HG03457 (cell line): ENCODE data around the gene NOS3.

Source experiments
- ATAC-seq: cut with Tn5 transposase; IDR thresholded peaks from one replicate; pipeline ENCODE4 v1.9.1; 2021; ENCODE audit warnings: moderate number of reproducible peaks; ENCODE audit not compliant: unreplicated experiment

NOS3 gene

GRCh38 chr7:150990416-150991186 lies at the start of gene NOS3:
Gene NOS3 (plus strand): TSS chr7:150991017. CDS start chr7:150993804, 2,787 bp downstream.
- ATAC-seq, result no peak

GRCh38 chr7:150941351-150942000 lies 49.3 kb upstream of the NOS3 start:
- no peak for ATAC-seq

DNA sequence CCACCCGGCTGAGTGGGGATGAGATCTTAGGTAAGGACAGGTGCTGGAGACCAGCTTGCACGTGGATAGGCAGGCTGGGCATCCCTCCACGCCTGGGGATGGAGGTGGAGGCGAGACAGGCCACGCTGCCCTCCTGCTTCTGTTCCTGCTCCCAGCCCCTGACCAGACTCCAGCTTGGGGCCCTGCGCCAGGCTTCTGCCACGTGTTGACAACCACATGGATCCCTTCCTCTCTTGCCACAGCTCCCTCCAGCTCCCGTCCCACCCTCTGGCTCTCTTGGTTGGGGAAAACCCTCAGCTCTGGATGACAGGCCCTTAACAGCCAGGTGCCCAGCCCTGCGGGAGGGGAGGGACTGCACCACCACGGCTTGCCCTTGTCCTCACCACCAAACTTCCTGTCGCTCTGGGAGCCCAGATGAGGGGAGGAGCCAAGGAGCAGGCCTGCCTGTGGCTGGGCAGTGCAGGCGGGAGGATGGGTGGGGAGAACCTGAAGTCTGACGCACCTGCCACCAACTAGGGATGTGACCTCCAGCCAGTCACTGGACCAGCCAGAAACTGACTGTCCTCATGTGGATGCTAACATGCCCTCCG lies 48.7 kb upstream of the NOS3 start:
- peak; percentile 55 for ATAC-seq

GRCh38 chr7:150942591-150943452 lies 48.0 kb upstream of the NOS3 start:
- no peak for ATAC-seq

GRCh38 chr7:150943453-150943814 lies 47.4 kb upstream of the NOS3 start:
- ATAC-seq, result no peak

GRCh38 chr7:150944066-150945042 lies 46.5 kb upstream of the NOS3 start:
- ATAC-seq, result no peak

- no peak for ATAC-seq
These were observed 45.5 kb upstream of the NOS3 start for GRCh38 chr7:150945171-150945852.

GRCh38 chr7:150945853-150946420 lies 44.9 kb upstream of the NOS3 start:
- ATAC-seq, result no peak

DNA sequence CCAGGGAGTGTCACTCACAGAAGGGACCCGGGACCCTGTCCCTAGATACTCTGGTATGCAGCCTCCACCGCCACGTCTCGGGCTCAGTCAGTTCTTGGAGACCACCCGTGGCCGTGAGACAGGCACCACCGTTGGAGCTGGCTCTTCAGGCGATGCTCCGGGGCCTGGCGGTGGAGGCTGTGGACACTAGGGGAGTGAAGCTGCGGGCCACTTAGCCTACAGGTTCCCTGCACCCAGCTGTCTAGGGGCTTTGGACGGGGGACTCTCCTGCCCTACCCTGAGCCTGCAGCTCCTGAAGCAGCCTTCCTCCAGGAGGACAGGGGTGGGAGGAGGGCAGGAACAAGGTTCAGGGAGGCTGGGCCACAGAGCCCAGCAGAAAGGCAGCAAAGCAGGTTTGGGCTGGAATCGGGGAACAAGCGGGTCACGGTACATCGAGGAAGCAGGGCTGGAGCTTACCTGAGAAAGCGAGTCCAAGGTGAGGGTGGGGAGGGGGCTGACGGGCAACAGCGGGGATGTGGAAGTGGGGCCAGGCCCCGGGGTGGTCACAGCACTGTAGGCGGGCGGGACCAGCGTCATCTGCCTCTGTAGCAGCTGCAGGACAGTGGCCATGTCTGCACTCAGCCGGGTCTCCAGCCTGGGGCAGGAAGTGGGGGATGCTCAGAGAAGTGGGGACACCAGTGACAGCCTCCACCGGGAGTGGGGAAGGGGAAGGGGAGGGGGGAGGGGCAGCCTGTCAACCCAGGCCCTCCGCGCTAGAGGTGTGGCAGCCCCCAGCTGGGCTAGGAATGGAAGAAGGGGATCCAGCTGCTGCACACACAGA lies 44.2 kb upstream of the NOS3 start:
- ATAC-seq, result no peak

DNA sequence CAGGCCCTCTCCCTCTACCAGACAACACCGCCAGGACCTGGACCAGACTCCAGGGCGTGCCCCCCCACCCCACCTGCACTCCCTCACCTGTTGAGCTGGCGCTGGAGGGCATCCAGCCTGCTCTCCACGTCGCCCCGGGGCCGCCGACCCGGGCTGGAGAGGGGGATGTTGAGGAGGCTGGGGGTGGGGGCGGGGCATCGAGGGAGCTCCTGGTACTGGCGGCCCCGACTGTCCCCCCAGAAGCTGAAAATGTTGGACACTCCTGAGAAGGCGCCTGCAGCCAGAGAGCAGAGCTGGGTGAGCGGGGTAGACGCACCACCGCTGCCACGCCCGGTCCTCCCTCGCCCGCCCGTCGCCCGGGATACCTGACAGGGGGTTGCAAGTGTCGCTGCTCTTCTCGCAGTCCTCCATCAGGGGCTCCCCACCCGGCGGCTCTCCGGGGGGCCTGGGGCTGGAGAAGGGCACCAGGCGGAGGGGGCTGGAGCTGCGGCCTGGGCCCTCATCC lies 43.5 kb upstream of the NOS3 start:
- ATAC-seq, result no peak

- ATAC-seq, result no peak
These were observed 42.8 kb upstream of the NOS3 start for GRCh38 chr7:150947761-150948651.

- no peak for ATAC-seq
These were observed 42.0 kb upstream of the NOS3 start for GRCh38 chr7:150948791-150949251.

DNA sequence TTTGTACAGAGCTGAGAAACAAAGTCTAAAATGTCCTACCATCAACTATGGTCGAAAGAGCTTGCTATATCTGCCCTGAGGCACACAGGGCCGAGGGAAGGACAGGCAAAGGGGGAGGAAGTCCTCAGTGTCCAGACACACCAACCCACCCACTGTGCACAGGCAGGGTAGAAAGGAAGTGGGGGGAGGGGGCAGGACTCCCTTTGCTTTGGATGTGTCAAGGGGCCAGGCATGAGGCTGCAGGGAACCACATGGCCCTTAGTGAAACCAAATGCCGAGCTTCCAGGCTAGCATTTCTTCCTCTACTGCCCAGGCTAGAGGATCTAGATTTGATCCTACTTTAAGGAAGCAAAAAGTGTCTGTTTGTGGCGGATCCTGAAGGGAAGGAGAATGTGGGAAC lies 41.3 kb upstream of the NOS3 start:
- ATAC-seq, result no peak

- ATAC-seq, result no peak
These were observed 40.8 kb upstream of the NOS3 start for GRCh38 chr7:150949971-150950491.

DNA sequence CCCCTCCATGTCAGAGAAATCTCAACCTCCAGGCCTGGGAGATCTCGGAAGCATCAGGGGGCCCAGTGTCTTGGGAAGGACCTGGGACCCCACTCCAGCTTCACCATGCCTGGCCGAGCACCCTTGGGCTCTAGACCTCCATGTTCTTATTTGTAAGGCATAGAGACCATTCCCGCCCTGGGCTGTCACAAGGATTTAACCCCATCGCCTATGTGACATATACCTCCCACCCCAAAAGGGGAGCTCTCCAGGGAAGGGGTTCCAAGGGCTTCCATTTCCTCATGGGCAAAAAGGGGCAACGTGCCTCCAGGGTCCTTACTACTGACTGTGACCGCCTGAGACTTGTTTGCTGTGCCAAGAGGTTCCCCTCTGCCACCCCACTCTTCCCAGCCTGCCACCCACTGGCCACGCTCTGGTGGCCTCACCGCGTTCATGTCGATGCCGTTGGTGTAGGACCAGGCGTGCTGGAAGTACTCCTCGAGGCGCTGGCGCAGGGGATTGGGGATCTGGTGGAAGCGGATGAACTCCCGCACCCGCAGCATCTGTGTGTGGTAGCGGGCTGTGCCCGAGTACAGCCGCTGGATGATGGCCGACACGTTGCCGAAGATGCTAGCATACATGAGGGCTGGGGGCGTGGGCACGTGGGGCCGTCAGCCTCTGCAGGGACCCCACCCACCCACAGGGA lies 40.2 kb upstream of the NOS3 start:
- no peak for ATAC-seq

- no peak for ATAC-seq
These were observed 39.7 kb upstream of the NOS3 start for GRCh38 chr7:150951181-150951520.
